Thymus (tissue), 11 donors: ENCODE measurements around the gene PITRM1. TPM values are rescaled to one million over a fixed set of nuclear protein-coding genes. Genes with fewer than 3 reads are reported as not detected.

Source experiments
- DNase-seq, 9 donors: peaks; one replicate each; pipeline ENCODE4 v3.0.0-alpha.2; 2013; ENCODE audit warnings: low spot score in 9 of 9, low read depth in 6 of 9, missing footprints in 1 of 9
- H3K27ac ChIP-seq, 2 donors: one replicate each; pipeline ENCODE4 v1.5.1; 2013; ENCODE audit warnings: control low read depth in 1 of 2, low read depth in 1 of 2, low read length in 1 of 2, mild to moderate bottlenecking in 1 of 2, moderate library complexity in 1 of 2
- H3K27me3 ChIP-seq, 2 donors: one replicate each; pipeline ENCODE4 v1.5.1; 2013; ENCODE audit warnings: low read length in 1 of 2; ENCODE audit not compliant: control insufficient read depth in 2 of 2, insufficient read depth in 1 of 2
- H3K36me3 ChIP-seq, 2 donors: one replicate each; pipeline ENCODE4 v1.5.1; 2013; ENCODE audit warnings: low read length in 1 of 2, mild to moderate bottlenecking in 1 of 2, moderate library complexity in 1 of 2; ENCODE audit not compliant: control insufficient read depth in 2 of 2, insufficient read depth in 2 of 2
- H3K4me1 ChIP-seq, 2 donors: one replicate each; pipeline ENCODE4 v1.5.1; 2013; ENCODE audit warnings: low read length in 2 of 2; ENCODE audit not compliant: control insufficient read depth in 2 of 2, insufficient read depth in 2 of 2
- H3K4me3 ChIP-seq, 2 donors: one replicate each; pipeline ENCODE4 v1.5.1; 2013; ENCODE audit warnings: low read length in 2 of 2, control low read depth in 1 of 2, mild to moderate bottlenecking in 1 of 2
- H3K9me3 ChIP-seq, 2 donors: one replicate each; pipeline ENCODE4 v1.5.1; 2013; ENCODE audit warnings: low read length in 1 of 2, mild to moderate bottlenecking in 1 of 2; ENCODE audit not compliant: control insufficient read depth in 2 of 2, insufficient read depth in 1 of 2
- WGBS: extraction: QIAGEN DNeasy Blood & Tissue Kit; methylation state at CpG from one replicate; pipeline ENCODE4 v1.1.7; 2013; 5-methylcytosine and 5-hydroxymethylcytosine counted together
- polyA plus RNA-seq: library from polyadenylated mRNA; stranded (reverse); fragments of 200-250 nt; gene quantifications from one replicate; pipeline ENCODE4 v1.2.3, GENCODE V29; 2013
- total RNA-seq: library from RNA; stranded (reverse); fragments of 120-200 nt; gene quantifications from one replicate; pipeline ENCODE4 v1.2.4, GENCODE V29; 2013
- donor health status: healthy.

The PITRM1 gene
- total and polyA plus RNA-seq, 2 donors = 50.1 to 159 TPM

- Histone ChIP-seq H3K27me3 (peaks cover 0 to 4% of the 10 kb centered on the region in 2 donors), H3K4me1 (peaks cover 0 to 16% of the 10 kb centered on the region in 2 donors), H3K27ac (no peak overlapping the region), H3K4me3 (no peak overlapping the region), H3K36me3 (no peaks in the 10 kb centered on the region), H3K9me3 (no peaks in the 10 kb centered on the region)
- whole genome bisulfite sequencing = 95% methylated on average over 11 of the region's 11 CpGs
- DNase-seq = no peak
These were observed 30.6 kb upstream of the PITRM1 start for GRCh38 chr10:3203016-3203811.

GRCh38 chr10:3201796-3202195, 29.2 kb upstream of the PITRM1 start:
- H3K4me1 ChIP-seq = peaks cover 0 to 29% of the 10 kb centered on the region in 2 donors
- no peak for DNase-seq
- no peaks in the 10 kb centered on the region for H3K36me3 ChIP-seq
- H3K9me3 ChIP-seq = no peaks in the 10 kb centered on the region
- H3K4me3 ChIP-seq = no peak overlapping the region
- no peak overlapping the region for H3K27ac ChIP-seq
- WGBS = 87% methylated on average over 8 of the region's 8 CpGs
- peaks cover 0 to 9% of the 10 kb centered on the region in 2 donors for H3K27me3 ChIP-seq

- no peak overlapping the region for H3K27ac ChIP-seq
- H3K4me3 ChIP-seq = no peak overlapping the region
- peaks cover 0 to 9% of the 10 kb centered on the region in 2 donors for H3K27me3 ChIP-seq
- H3K4me1 ChIP-seq = peaks cover 0 to 30% of the 10 kb centered on the region in 2 donors
- H3K36me3 ChIP-seq = no peaks in the 10 kb centered on the region
- DNase-seq = no peak
- 27% methylated on average over 9 of the region's 9 CpGs for WGBS
- H3K9me3 ChIP-seq = no peaks in the 10 kb centered on the region
These were observed 26.9 kb upstream of the PITRM1 start for GRCh38 chr10:3199488-3199887.

GRCh38 chr10:3198900-3199299, 26.3 kb upstream of the PITRM1 start:
- WGBS = 83% methylated on average over 7 of the region's 7 CpGs
- Histone ChIP-seq H3K4me3 (no peak overlapping the region), H3K36me3 (no peaks in the 10 kb centered on the region), H3K9me3 (no peaks in the 10 kb centered on the region), H3K4me1 (peaks cover 0 to 30% of the 10 kb centered on the region in 2 donors), H3K27me3 (peaks cover 0 to 9% of the 10 kb centered on the region in 2 donors), H3K27ac (no peak overlapping the region)
- peak in 1 of 9 donors; percentile 37 for DNase-seq

GRCh38 chr10:3197348-3198003, 24.9 kb upstream of the PITRM1 start:
- Histone ChIP-seq H3K36me3 (no peaks in the 10 kb centered on the region), H3K4me1 (peaks cover 0 to 39% of the 10 kb centered on the region in 2 donors), H3K9me3 (no peaks in the 10 kb centered on the region), H3K27ac (no peak overlapping the region), H3K4me3 (no peak overlapping the region), H3K27me3 (peaks cover 0 to 9% of the 10 kb centered on the region in 2 donors)
- 15% methylated on average over 27 of the region's 27 CpGs for WGBS
- DNase-seq = peak in 2 of 9 donors; percentile 40 to 47

GRCh38 chr10:3196958-3197347, 24.4 kb upstream of the PITRM1 start:
- Histone ChIP-seq H3K27me3 (peaks cover 0 to 9% of the 10 kb centered on the region in 2 donors), H3K36me3 (no peaks in the 10 kb centered on the region), H3K9me3 (no peaks in the 10 kb centered on the region), H3K4me3 (no peak overlapping the region), H3K27ac (no peak overlapping the region), H3K4me1 (peaks cover 0 to 41% of the 10 kb centered on the region in 2 donors)
- DNase-seq = no peak
- 63% methylated on average over 12 of the region's 12 CpGs for WGBS

- no peak for DNase-seq
- Histone ChIP-seq H3K27ac (no peak overlapping the region), H3K4me3 (no peak overlapping the region), H3K9me3 (no peaks in the 10 kb centered on the region), H3K27me3 (peaks cover 0 to 9% of the 10 kb centered on the region in 2 donors), H3K4me1 (peaks cover 0 to 41% of the 10 kb centered on the region in 2 donors), H3K36me3 (no peaks in the 10 kb centered on the region)
- 97% methylated on average over 10 of the region's 10 CpGs for WGBS
These were observed 23.9 kb upstream of the PITRM1 start for GRCh38 chr10:3196482-3196881.

GRCh38 chr10:3195726-3196125, 23.1 kb upstream of the PITRM1 start:
- DNase-seq = no peak
- Histone ChIP-seq H3K36me3 (no peaks in the 10 kb centered on the region), H3K4me3 (no peak overlapping the region), H3K27ac (no peak overlapping the region), H3K4me1 (peaks cover 0 to 41% of the 10 kb centered on the region in 2 donors), H3K27me3 (peaks cover 0 to 9% of the 10 kb centered on the region in 2 donors), H3K9me3 (no peaks in the 10 kb centered on the region)
- WGBS = 97% methylated on average over 9 of the region's 9 CpGs

GRCh38 chr10:3195286-3195685, 22.7 kb upstream of the PITRM1 start:
- 97% methylated on average over 11 of the region's 11 CpGs for WGBS
- H3K27ac ChIP-seq = no peak overlapping the region

More at GRCh38 chr10:3195286-3195685, 22.7 kb upstream of the PITRM1 start:
- Histone ChIP-seq H3K4me3 (no peak overlapping the region), H3K4me1 (peaks cover 0 to 41% of the 10 kb centered on the region in 2 donors), H3K36me3 (no peaks in the 10 kb centered on the region), H3K9me3 (no peaks in the 10 kb centered on the region), H3K27me3 (peaks cover 0 to 9% of the 10 kb centered on the region in 2 donors)
- no peak for DNase-seq
